NCI-H146 (cell line): Measurements from ENCODE around the gene BORCS6.
"Not testable (repeated sequence)": the region's sequence is repeated elsewhere in the genome, so short reads cannot be mapped to it uniquely, and the experiment has no call there.

Source experiments
- DNase-seq: peaks from one replicate; lab custom pipeline; 2025; lab: John Stamatoyannopoulos, UW

BORCS6 gene

DNA sequence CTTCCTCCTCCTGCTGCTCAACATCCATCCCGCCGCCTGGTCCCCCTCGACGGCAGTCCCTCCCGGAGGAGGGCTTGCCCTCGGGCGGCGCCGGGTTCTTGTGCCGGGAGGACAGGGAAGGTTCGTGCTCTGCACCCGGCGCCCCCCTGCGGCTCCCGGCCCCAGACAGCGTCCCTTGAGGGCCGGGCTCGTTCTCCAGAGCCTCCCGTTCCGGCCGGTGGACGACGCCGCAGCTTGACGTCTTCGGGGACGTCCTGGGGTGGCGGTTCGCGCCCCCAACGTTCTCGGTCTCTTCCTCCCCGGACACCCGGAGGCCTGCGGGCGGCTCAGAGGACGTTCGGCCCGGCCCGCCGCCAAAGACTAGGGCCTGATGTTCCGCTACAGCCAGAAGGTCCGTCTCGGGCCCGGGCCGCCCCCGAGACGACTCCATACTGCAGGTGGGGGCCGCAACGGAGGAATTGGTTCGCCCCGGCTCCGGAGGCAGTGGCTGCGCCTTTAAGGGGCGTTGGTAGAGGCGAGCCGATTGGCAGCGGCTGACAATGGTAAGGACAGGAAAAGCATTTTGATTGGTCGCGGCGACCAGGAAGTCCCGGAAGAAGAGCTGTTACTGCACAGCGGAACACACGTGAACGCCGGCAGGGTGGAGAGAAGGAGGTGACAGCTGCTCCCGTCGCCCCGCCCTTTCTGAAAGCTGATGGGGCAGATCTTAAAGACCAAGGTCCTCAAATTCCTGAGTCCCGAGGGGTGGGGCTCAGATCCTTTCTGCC lies at the start of gene BORCS6:
Gene BORCS6 (minus strand): TSS at position 470 of the 767 bp plus-strand sequence. CDS start 40 bp downstream, at position 430.
- peak; percentile 97 for DNase-seq

DNA sequence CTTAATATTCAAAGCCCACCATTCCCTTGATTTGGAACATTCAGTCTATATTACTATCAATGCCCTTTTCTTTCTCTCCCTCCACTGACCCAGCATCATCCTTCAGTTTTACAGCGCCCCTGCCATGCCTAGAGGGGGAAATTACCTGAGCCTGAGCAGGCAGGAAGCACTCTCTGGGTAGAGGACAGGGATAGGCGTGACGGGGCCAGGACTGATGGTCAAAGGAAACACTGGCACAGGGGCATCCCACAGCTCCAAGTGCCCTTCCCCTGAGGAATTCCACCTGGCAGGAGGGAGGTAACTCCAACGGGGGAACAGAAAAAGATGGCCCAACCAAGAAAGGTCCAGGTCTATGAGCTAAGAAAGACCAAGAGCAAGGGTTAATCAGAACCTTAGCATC lies 47.9 kb upstream of the BORCS6 start:
- no peak for DNase-seq

DNA sequence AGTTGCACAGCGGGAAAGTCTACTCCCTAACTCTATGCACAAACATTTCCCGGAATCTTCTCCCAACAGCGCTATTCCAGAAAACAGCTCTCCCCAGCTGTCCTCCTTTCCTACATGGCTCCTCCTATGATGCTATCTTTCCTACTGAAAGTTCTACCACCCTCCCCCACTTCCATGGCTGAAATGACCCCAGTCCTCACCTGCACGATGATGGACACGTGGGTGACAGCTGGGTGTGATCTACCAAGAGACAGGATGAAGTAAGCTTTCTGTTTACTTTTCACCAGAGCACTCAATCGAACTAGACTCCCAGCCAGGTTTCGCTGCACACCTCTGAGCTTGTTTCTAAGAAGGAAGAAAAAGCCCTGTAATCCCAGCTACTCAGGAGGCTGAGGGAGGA lies 47.2 kb upstream of the BORCS6 start:
- DNase-seq, result no peak

DNA sequence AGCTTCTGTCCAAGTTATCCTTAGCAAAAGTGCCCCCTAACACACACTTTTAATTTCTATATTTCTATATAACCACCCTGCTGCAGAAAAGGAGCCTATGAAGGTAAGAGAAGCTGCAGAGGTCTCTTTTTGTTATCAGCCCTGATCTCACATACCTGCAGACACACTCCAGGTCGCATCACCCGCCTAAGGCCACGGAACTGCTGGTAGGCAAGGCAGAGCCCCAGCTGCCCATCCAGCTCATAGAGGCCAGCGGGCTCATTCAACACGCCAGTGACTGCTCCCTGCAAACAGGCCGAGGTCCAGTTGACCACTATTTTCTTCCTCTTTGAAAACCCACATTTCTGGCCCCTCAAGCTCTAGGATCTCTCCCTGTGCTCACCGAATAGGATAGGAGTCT lies 45.7 kb upstream of the BORCS6 start:
- no peak for DNase-seq

DNA sequence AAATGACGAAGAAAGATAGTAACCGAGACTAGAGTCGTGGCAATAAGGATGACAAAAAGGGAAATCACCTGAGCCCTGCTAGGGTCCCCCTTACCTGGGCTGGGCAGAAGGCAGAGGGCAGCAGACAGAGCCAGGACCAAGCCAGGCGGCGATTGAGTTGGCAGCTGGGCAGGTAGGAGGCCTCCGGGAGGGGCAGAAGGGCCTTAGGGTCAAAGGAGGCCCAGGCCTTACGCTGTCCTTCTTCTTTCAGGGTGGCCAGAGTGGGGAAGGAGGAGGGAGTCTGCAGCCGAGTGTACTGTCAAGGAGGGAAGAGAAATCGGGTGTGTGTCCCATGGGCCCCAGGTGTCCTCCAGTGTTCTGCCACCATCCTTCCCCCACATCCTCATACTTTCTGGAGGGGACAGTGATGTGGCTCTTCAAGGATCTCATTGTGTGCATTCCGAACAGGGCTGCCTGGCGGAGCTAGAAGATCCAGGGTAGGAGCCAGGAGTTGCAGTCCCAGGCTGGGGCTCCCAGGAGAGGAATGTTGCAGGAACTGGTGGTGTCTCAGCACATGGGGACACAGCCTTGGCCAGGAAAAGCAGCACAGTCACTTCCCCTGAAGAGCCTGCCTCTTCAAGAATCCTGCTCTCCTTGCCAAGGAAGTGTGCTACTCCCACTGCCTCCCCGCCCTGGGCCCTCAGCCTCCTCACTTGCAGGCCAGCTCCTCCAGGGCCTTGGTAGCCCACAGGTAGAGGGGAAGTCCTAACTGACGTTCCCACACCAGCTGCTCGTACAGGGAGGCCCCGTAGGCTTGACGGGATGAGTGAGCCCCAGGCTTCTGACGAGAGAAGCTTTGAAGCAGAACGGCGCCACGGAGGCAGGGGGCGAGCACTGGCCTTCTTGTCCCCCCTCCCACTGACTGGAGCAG lies 44.6 kb upstream of the BORCS6 start:
- DNase-seq, result no peak

DNA sequence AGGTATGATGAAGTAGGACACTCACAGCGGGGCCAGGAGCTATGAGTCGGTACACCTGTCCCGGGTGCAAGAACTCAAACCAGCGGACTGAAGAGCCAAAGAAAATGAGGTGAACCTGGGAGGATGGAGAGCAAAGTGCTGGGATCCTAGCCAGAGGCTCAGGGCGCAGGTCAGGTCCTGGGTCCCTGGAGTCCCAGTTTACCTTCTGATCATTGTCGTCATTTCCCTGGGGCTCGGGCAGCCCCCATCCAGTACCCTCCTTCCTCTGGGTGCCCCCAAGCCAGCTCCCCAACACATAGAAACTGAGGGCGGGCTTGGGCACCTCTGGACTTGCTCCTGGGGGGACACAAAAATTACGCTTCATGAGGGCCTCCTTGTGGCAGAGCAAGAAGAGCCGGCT lies 41.7 kb upstream of the BORCS6 start:
- no peak for DNase-seq

- no peak for DNase-seq
These were observed 37.2 kb upstream of the BORCS6 start for GRCh38 chr17:8227238-8227581.

GRCh38 chr17:8226536-8227237 lies 36.7 kb upstream of the BORCS6 start:
- DNase-seq, result no peak

DNA sequence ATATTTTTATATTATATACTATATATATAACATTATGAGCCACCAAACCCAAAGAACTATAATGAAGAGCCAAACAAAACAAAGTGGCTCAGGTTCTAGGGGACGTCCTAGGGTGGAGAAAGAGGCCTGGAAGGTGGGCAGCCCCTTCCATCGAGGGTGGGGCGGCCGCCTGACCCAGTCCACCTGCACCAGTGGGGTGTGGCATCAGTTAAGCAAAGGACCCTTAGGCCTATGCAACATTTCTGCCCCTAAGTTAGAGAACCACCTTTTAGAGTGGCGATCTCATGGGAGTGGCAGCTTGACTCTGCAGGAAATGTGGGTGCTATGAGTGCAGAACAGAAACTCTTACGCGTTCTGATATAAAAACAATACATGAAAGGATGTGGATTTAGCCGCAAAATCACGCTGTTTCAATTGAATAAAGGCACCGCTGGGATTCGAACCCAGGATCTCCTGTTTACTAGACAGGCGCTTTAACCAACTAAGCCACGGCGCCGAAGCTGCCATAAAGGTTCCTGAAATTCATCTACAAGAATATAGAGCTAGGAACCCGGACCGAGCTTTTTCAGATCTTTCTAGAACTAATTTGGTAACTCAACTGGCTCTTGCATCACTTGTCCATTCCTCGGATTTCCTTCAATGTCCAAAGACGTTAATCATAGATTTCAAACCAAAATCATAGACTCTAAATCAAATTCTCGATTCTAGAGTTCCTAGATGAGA lies 36.0 kb upstream of the BORCS6 start:
- DNase-seq, result peak; percentile 23

GRCh38 chr17:8224891-8225812 lies 35.2 kb upstream of the BORCS6 start:
- DNase-seq, result no peak

GRCh38 chr17:8223356-8224126 lies 33.6 kb upstream of the BORCS6 start:
- DNase-seq, result peak; percentile 76

GRCh38 chr17:8222630-8223355 lies 32.8 kb upstream of the BORCS6 start:
- DNase-seq, result peak; percentile 91

DNA sequence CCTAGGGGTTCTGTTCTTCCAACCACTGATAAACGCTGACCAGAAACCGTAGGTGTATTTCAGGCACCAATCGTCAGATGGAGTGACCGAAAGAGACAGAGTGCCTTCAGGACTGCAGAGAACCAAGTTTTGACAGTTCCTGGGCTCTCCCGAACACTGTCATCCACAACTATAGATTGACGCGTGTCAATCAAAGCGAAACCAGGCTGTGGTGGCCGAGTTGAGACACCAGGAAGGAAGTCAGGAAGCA lies 32.3 kb upstream of the BORCS6 start:
- no peak for DNase-seq

DNA sequence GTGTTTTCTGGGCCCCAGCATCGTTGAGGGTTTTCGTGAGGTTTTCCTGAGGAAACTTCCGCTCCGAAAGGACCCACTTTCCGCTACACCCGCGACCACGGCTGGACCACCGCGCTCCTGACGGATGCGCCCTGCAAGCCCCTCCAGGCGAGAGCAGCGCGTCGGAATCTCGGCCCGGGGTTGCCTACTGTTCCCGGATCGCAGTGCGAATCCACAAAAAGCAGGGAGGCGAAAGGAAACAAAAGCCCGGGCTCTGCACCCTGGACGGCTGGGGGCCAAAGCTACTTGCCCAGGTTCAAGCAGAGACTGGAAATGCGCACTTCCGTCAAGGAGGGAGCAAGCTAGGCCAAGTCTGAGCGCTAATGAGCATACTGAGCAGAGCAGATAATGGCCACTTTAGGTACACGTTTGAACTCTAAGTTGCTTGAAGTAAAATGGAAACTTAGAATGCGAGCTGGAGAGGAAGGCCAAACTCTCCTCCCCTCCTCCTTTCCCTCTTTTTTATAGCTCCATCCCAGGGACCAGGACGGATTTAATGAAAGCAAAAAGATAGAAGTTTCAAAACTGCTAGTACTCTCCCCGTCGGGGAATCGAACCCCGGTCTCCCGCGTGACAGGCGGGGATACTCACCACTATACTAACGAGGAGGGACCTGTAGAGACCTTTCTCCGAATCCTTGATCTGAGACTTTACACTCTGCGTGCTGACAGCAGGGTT lies 31.8 kb upstream of the BORCS6 start:
- peak; percentile 85 for DNase-seq

DNA sequence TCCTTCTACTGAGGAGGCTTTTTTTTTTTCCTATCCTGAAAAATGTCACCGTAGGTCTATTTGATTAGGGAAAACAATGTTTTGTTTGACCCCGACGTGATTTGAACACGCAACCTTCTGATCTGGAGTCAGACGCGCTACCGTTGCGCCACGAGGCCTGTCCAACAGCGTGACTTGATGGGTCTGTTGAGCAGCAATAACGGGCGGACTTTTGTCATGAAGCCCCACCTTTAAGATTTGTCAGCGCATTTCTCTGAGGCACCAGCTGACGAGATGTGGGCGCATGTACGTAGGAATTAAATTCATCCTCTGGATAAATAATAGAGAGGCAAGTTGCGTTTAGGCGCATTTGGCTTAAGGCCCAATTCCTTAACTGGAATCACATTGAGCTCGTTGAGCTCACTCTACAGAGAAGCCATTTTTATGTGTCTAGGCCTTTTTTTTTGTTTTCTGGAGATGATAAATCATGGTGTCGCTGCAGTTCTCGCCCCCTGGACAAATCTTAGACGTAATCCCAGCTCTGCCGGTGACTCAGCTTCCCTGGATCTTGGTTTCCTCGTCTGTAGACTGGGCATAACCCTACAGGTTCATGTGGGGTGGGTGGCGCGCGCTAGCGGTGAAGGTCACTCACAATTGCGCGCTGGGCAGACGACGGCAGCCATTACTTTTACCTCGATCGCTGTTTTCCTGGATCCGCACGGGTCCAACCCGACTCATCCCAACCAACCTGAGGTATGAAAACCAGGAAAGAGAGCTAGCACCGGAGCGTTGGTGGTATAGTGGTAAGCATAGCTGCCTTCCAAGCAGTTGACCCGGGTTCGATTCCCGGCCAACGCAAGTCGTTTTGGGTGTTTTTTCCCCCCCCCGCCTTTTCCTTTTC lies 31.0 kb upstream of the BORCS6 start:
- DNase-seq, result peak; percentile 92

DNA sequence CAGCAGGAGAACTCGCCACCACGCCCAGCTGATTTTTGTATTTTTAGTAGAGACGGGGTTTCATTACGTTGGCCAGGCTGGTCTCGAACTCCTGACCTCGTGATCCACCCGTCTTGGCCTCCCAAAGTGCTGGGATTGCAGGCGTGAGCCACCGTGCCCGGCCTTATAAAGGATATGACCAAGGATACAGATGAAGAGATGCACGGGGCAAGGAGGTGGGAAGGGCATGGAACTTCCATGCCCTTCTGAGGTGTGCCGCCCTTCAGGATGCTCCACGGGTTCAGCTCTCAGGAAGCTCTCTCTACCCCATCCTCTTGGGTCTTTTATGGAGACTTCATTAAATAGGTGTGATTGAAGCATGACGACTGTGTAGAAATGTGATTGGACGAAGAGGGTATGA lies 24.0 kb upstream of the BORCS6 start:
- not testable (repeated sequence) for DNase-seq

GRCh38 chr17:8212312-8213180 lies 22.6 kb upstream of the BORCS6 start:
- DNase-seq, result no peak
